ENCODE data around the gene JAZF1. TPM values are rescaled to one million over a fixed set of nuclear protein-coding genes. Genes with fewer than 3 reads are reported as not detected.

The JAZF1 gene
- total and polyA plus RNA-seq, 2 of the 4 experiments (the other 2 are of a cell fraction): 8.4 to 10.5 TPM

DNA sequence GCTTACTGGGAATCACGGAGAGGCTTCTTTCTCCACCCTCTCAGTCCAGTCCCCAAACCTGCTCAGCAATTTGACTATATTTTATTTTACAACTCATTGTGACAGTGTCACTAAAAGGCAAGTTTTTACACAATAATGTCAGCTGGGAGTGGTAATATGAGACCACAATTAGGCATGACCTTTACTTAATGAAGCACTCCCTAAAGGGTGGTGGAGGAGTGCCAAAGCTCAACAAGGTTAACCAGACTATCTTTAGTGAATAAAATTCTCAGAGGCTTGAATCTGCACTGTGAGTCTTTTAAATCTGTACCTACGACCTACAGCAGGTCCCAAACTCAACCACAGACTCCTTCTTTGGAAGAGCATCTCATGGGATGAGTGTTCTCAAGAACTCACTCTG, 225.0 kb downstream of the JAZF1 start:
- H2BK120ac ChIP-seq (ENCODE audit: low read depth, low read length): no peak overlapping the region
- H2AK9ac ChIP-seq (replicated peaks; ENCODE audit: low read depth, low read length, poor library complexity): no peak overlapping the region
- no peak overlapping the region for H3K23ac ChIP-seq (ENCODE audit: low read depth, low read length)
- intact Hi-C loops (cut with micrococcal nuclease) (no loop called here), dilution Hi-C loops (cut with HindIII; ENCODE audit: low sequenced_read_pairs, unreplicated experiment) (no loop called here), in situ Hi-C loops (cut with MboI; ENCODE audit: low sequenced_read_pairs) (no loop called here)
- H4K91ac ChIP-seq (ENCODE audit: insufficient read depth, low read depth, low read length): no peak overlapping the region
- H3K4me2 ChIP-seq (ENCODE audit: low read depth, low read length): no peak overlapping the region
- no peak overlapping the region for H3K9ac ChIP-seq (ENCODE audit: low read depth, low read length)
- H3K79me1 ChIP-seq (ENCODE audit: low read depth in 1 of 2, low read length in 2 of 2): peaks cover 5 to 30% of the 10 kb centered on the region in 2 experiments; a peak in 3 of 4 replicates
- no peak overlapping the region for H2AK5ac ChIP-seq (ENCODE audit: low read depth, low read length)
- H3K4ac ChIP-seq (ENCODE audit: low read depth, low read length): no peak overlapping the region
- CTCF ChIA-PET: no interaction called here
- no peaks in the 10 kb centered on the region for H3K4me1 ChIP-seq (ENCODE audit: control insufficient read depth, insufficient read depth, low read length)
- no peak overlapping the region for H3K4me3 ChIP-seq (ENCODE audit: insufficient read depth, low read depth, low read length)
- H2BK20ac ChIP-seq (ENCODE audit: low read depth, low read length): no peak overlapping the region
- no peak overlapping the region for H3K18ac ChIP-seq (ENCODE audit: low read depth, low read length)
- no peak overlapping the region for H4K8ac ChIP-seq (ENCODE audit: low read depth in 2 of 2, low read length in 2 of 2)
- peaks cover 3% of the 10 kb centered on the region; the same call in 1 of the 2 replicates for H4K20me1 ChIP-seq (ENCODE audit: insufficient read depth, low read length)
- H3K14ac ChIP-seq (replicated peaks; ENCODE audit: low read depth, low read length): no peak overlapping the region
- TF ChIP-seq USF2 (IDR thresholded peaks at IDR 0.05; ENCODE audit: low read depth, low read length): no peak
- TF ChIP-seq RFX5 (IDR thresholded peaks at IDR 0.05; ENCODE audit: low read depth, low read length): no peak
- TF ChIP-seq CHD1 (IDR thresholded peaks at IDR 0.05; ENCODE audit: low read depth, low read length): no peak
- TF ChIP-seq MAFK (IDR thresholded peaks at IDR 0.05; ENCODE audit: low read depth, low read length): no peak
- TF ChIP-seq MXI1 (IDR thresholded peaks at IDR 0.05; ENCODE audit: borderline replicate concordance, low read depth, low read length): no peak
- no peak for TF ChIP-seq RAD21 (IDR thresholded peaks at IDR 0.05; ENCODE audit: low read length)
- no peak for TF ChIP-seq BHLHE40 (IDR thresholded peaks at IDR 0.05; ENCODE audit: low read depth, low read length)
- TF ChIP-seq FOS (IDR thresholded peaks at IDR 0.05; ENCODE audit: low read depth, low read length): no peak
- no peak for TF ChIP-seq SMC3 (IDR thresholded peaks at IDR 0.05; ENCODE audit: low read depth, low read length)
- TF ChIP-seq RCOR1 (IDR thresholded peaks at IDR 0.05; ENCODE audit: insufficient replicate concordance, low read length): no peak
- TF ChIP-seq, protein P1, sequence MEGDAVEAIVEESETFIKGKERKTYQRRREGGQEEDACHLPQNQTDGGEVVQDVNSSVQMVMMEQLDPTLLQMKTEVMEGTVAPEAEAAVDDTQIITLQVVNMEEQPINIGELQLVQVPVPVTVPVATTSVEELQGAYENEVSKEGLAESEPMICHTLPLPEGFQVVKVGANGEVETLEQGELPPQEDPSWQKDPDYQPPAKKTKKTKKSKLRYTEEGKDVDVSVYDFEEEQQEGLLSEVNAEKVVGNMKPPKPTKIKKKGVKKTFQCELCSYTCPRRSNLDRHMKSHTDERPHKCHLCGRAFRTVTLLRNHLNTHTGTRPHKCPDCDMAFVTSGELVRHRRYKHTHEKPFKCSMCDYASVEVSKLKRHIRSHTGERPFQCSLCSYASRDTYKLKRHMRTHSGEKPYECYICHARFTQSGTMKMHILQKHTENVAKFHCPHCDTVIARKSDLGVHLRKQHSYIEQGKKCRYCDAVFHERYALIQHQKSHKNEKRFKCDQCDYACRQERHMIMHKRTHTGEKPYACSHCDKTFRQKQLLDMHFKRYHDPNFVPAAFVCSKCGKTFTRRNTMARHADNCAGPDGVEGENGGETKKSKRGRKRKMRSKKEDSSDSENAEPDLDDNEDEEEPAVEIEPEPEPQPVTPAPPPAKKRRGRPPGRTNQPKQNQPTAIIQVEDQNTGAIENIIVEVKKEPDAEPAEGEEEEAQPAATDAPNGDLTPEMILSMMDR (conservative IDR thresholded peaks at IDR 0.05; ENCODE audit: low read depth, low read length): no peak
- TF ChIP-seq MAZ (IDR thresholded peaks at IDR 0.05; ENCODE audit: borderline replicate concordance, low read depth, low read length): no peak
- no peak for TF ChIP-seq POLR2A (IDR thresholded peaks at IDR 0.05; ENCODE audit: low read depth, low read length)
- TF ChIP-seq CEBPB (IDR thresholded peaks at IDR 0.05; ENCODE audit: low read depth, low read length): no peak
- TF ChIP-seq, protein P2, sequence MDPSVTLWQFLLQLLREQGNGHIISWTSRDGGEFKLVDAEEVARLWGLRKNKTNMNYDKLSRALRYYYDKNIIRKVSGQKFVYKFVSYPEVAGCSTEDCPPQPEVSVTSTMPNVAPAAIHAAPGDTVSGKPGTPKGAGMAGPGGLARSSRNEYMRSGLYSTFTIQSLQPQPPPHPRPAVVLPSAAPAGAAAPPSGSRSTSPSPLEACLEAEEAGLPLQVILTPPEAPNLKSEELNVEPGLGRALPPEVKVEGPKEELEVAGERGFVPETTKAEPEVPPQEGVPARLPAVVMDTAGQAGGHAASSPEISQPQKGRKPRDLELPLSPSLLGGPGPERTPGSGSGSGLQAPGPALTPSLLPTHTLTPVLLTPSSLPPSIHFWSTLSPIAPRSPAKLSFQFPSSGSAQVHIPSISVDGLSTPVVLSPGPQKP (IDR thresholded peaks at IDR 0.05; ENCODE audit: borderline replicate concordance, low read depth, low read length): no peak
- TF ChIP-seq NFE2L2 (IDR thresholded peaks at IDR 0.05; ENCODE audit: low read depth, low read length): no peak
- no CpG with 5 or more reads among the region's 2 CpGs for WGBS, 2 experiments (ENCODE audit: extremely low coverage in 2 of 2, insufficient read length in 1 of 2)
- no peak overlapping the region for H2BK5ac ChIP-seq (ENCODE audit: low read depth, low read length, poor library complexity, severe bottlenecking)
- peaks cover 10% of the 10 kb centered on the region for H3K9me1 ChIP-seq (ENCODE audit: insufficient read depth, low read length)
- no peaks in the 10 kb centered on the region for H3K9me3 ChIP-seq (ENCODE audit: control insufficient read depth, insufficient read depth, low read length)
- no peaks in the 10 kb centered on the region for H3K27me3 ChIP-seq (ENCODE audit: control insufficient read depth, insufficient read depth, low read length)
- H4K5ac ChIP-seq (ENCODE audit: low read depth, low read length): no peak overlapping the region
- no peaks in the 10 kb centered on the region for H3K36me3 ChIP-seq (ENCODE audit: control insufficient read depth, insufficient read depth, low read length)
- POLR2A ChIA-PET (ENCODE audit: unreplicated experiment): no interaction called here
- no peak for ATAC-seq (ENCODE audit: low read depth)
- no peak for DNase-seq
- no TSS peak for BruUV-seq (replicated peaks)
- no peak overlapping the region for H2BK15ac ChIP-seq (ENCODE audit: low read depth, low read length)
- no peak overlapping the region for H3K27ac ChIP-seq (ENCODE audit: insufficient read depth, low read length)
- no peak overlapping the region for H2AFZ ChIP-seq (replicated peaks; ENCODE audit: low read length, poor library complexity)
- no peak overlapping the region for H3K56ac ChIP-seq (ENCODE audit: extremely low read depth, insufficient read depth, low read length)

Data from IMR-90 (cell line).